ENCODE data around the gene ANKDD1B.

ANKDD1B gene

GRCh38 chr5:75612226-75612569, 945 bp downstream of the ANKDD1B start:
- Mint-ChIP-seq H3K36me3 (ENCODE audit: low read depth) (peaks cover 5% of the 10 kb centered on the region), H3K4me3 (peak overlapping the region; percentile 84 to 89 (median 86))

GRCh38 chr5:75612901-75613300, 1.6 kb downstream of the ANKDD1B start:
- Mint-ChIP-seq H3K27me3 (ENCODE audit: low read depth) (no peaks in the 10 kb centered on the region), H3K4me3 (peak overlapping the region in 1 of 3 experiments; percentile 70), H3K4me1 (peaks cover 36% of the 10 kb centered on the region), H3K9me3 (no peaks in the 10 kb centered on the region), H3K36me3 (ENCODE audit: low read depth) (no peaks in the 10 kb centered on the region), H3K27ac (peak overlapping the region in 1 of 3 experiments; percentile 98)
- TF ChIP-seq CTCF (IDR thresholded peaks at IDR 0.05; ENCODE audit: unreplicated experiment in 3 of 3): no peak

More at GRCh38 chr5:75612226-75612569, 945 bp downstream of the ANKDD1B start:
- no peaks in the 10 kb centered on the region for H3K27me3 Mint-ChIP-seq (ENCODE audit: low read depth)
- TF ChIP-seq CTCF (IDR thresholded peaks at IDR 0.05; ENCODE audit: unreplicated experiment in 3 of 3): no peak
- no peaks in the 10 kb centered on the region for H3K9me3 Mint-ChIP-seq
- peaks cover 29% of the 10 kb centered on the region for H3K4me1 Mint-ChIP-seq
- peak overlapping the region in 1 of 3 experiments; percentile 98 for H3K27ac Mint-ChIP-seq

GRCh38 chr5:75614176-75614575, 2.9 kb downstream of the ANKDD1B start:
- Mint-ChIP-seq H3K4me1 (peaks cover 38% of the 10 kb centered on the region), H3K27ac (no peak overlapping the region), H3K36me3 (ENCODE audit: low read depth) (no peaks in the 10 kb centered on the region), H3K4me3 (no peak overlapping the region), H3K9me3 (no peaks in the 10 kb centered on the region), H3K27me3 (ENCODE audit: low read depth) (no peaks in the 10 kb centered on the region)
- TF ChIP-seq CTCF (IDR thresholded peaks at IDR 0.05; ENCODE audit: unreplicated experiment in 3 of 3): no peak

- no peaks in the 10 kb centered on the region for H3K27me3 Mint-ChIP-seq (ENCODE audit: low read depth)
- H3K36me3 Mint-ChIP-seq (ENCODE audit: low read depth): no peaks in the 10 kb centered on the region
- H3K4me3 Mint-ChIP-seq: peak overlapping the region; percentile 0 to 24 (median 6)
- no peaks in the 10 kb centered on the region for H3K9me3 Mint-ChIP-seq
- peaks cover 40% of the 10 kb centered on the region for H3K4me1 Mint-ChIP-seq
- no peak overlapping the region for H3K27ac Mint-ChIP-seq
- TF ChIP-seq CTCF (IDR thresholded peaks at IDR 0.05; ENCODE audit: unreplicated experiment in 3 of 3): no peak
Measured at GRCh38 chr5:75616371-75616881, 5.2 kb downstream of the ANKDD1B start.

GRCh38 chr5:75616971-75617621, 5.8 kb downstream of the ANKDD1B start:
- Mint-ChIP-seq H3K36me3 (ENCODE audit: low read depth) (no peaks in the 10 kb centered on the region), H3K27me3 (ENCODE audit: low read depth) (no peaks in the 10 kb centered on the region), H3K27ac (no peak overlapping the region), H3K4me3 (peak overlapping the region in 2 of 3 experiments; percentile 0 to 15), H3K9me3 (no peaks in the 10 kb centered on the region), H3K4me1 (peaks cover 40% of the 10 kb centered on the region)
- TF ChIP-seq CTCF (IDR thresholded peaks at IDR 0.05; ENCODE audit: unreplicated experiment in 3 of 3): no peak

All from nephron (organoid).